Lung (tissue), 12 donors: Measurements from ENCODE around the gene ARF1. TPM values are rescaled to one million over a fixed set of nuclear protein-coding genes. Genes with fewer than 3 reads are reported as not detected.
A peak's percentile ranks its signal among the peaks of the same experiment; 100 is the strongest.

Experiments
- ATAC-seq: fragments of 200-7000 bp; cut with Tn5 transposase; one replicate; pipeline ENCODE4 v1.9.1; 2020; ENCODE audit warnings: moderate number of reproducible peaks; ENCODE audit not compliant: insufficient read depth, low FRiP score
- DNase-seq, 3 donors: peaks; one replicate each; pipeline ENCODE4 v3.0.0-alpha.2; 2013 to 2017
- H3K27ac ChIP-seq, 2 donors: one replicate each; pipeline ENCODE4 v1.5.1; 2013; ENCODE audit warnings: mild to moderate bottlenecking in 2 of 2, moderate library complexity in 2 of 2, control low read depth in 1 of 2, inconsistent platforms in 1 of 2, low read depth in 1 of 2, low read length in 1 of 2
- H3K27me3 ChIP-seq, 3 donors: one replicate each; pipeline ENCODE4 v1.5.1; 2013; ENCODE audit warnings: low read length in 2 of 3; ENCODE audit not compliant: control insufficient read depth in 3 of 3, insufficient read depth in 3 of 3
- H3K36me3 ChIP-seq, 4 donors: one replicate each; pipeline ENCODE4 v1.5.1; 2013; ENCODE audit warnings: low read length in 4 of 4, mild to moderate bottlenecking in 1 of 4, moderate library complexity in 1 of 4; ENCODE audit not compliant: control insufficient read depth in 4 of 4, insufficient read depth in 4 of 4
- H3K4me1 ChIP-seq, 5 donors: one replicate each; pipeline ENCODE4 v1.5.1; 2013; ENCODE audit warnings: low read length in 5 of 5, mild to moderate bottlenecking in 2 of 5, moderate library complexity in 1 of 5; ENCODE audit not compliant: control insufficient read depth in 5 of 5, insufficient read depth in 5 of 5
- H3K4me3 ChIP-seq: one replicate; pipeline ENCODE4 v1.5.1; 2013; ENCODE audit warnings: mild to moderate bottlenecking, control low read depth, moderate library complexity
- H3K9ac ChIP-seq, 2 donors: one replicate each; pipeline ENCODE4 v1.5.1; 2013; ENCODE audit warnings: low read length in 2 of 2, control low read depth in 1 of 2; ENCODE audit not compliant: insufficient read depth in 1 of 2
- H3K9me3 ChIP-seq, 4 donors: one replicate each; pipeline ENCODE4 v1.5.1; 2013; ENCODE audit warnings: low read length in 3 of 4, mild to moderate bottlenecking in 1 of 4, moderate library complexity in 1 of 4; ENCODE audit not compliant: control insufficient read depth in 4 of 4, insufficient read depth in 3 of 4
- WGBS, 2 donors: extraction: QIAGEN DNeasy Blood & Tissue Kit; methylation state at CpG; one replicate each; pipeline ENCODE4 v1.1.7; 2013; 5-methylcytosine and 5-hydroxymethylcytosine counted together
- polyA plus RNA-seq, 2 donors: library from polyadenylated mRNA; stranded (reverse); fragments of 200-250 nt; gene quantifications; one replicate each; pipeline ENCODE4 v1.2.1, GENCODE V29; 2013
- total RNA-seq, 2 donors: library from RNA; depleted of rRNA in 1 of 2; stranded (reverse); fragments of >200 nt in 1 of 2; gene quantifications; one replicate each; pipeline ENCODE4 v1.2.1, GENCODE V29; 2014 to 2021
- TF ChIP-seq, protein P1 (sequence below): IDR thresholded peaks from 2 replicates; pipeline ENCODE4 v1.5.1; 2012; ENCODE audit warnings: mild to moderate bottlenecking; ENCODE audit errors: control extremely low read depth, extremely low read depth
- donor health status: control.
- donor health status: control.
- donor health status: Bipolar disorder and iron deficiency.
- donor health status: healthy.
- donor health status: DM: yes; HTN: yes; CAD: no.

Gene ARF1
- total and polyA plus RNA-seq, 4 donors, result 226 to 713 (median 439) TPM

DNA sequence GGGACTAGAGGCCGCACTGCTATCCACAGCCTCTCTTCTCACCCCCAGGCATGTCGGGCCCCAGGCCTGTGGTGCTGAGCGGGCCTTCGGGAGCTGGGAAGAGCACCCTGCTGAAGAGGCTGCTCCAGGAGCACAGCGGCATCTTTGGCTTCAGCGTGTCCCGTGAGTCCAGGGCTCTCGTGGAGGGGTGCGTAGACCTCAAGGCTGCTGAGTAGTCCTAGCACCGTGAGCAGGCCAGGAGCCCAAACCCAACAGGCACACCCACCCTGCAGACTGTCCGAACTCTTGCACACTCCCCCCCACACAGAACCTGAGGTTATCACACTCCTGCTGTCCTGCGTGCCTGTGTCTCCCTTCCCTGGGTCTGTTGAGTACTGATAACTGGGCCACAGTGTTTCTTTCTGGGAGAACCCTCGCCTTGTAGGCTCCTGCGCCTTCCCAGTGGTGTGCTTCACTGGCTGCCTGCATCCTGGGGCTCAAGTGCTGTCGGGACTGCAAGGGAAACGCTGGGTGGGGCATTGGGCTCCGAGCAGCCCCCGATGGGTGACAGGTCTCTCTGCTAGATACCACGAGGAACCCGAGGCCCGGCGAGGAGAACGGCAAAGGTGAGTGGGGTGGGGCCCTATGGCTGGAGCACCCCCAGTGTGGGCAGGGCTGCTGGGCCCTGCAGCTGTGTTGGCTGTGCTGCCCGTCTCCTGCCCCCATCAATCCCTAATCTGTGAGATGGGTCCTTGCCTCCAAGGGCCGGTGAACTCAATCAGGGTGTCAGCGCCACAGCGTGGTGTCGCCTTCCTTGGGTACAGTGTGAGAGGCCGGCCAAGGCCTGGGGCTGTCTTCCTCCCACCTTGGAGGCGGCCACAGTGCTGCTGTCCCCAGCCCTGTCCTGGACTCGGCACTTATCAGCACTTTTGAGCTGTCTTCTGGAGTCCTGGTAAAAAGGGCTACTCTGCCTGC, 63.2 kb downstream of the ARF1 start:
- Histone ChIP-seq H3K36me3 (peaks cover 0 to 56% (median 1%) of the 10 kb centered on the region in 4 donors), H3K27me3 (no peaks in the 10 kb centered on the region), H3K27ac (peak overlapping the region in 1 of 2 donors; percentile 4), H3K9ac (no peak overlapping the region), H3K9me3 (no peaks in the 10 kb centered on the region), H3K4me1 (peaks cover 0 to 56% (median 25%) of the 10 kb centered on the region in 5 donors), H3K4me3 (no peak overlapping the region)
- no peak for ATAC-seq
- TF ChIP-seq, protein P1, sequence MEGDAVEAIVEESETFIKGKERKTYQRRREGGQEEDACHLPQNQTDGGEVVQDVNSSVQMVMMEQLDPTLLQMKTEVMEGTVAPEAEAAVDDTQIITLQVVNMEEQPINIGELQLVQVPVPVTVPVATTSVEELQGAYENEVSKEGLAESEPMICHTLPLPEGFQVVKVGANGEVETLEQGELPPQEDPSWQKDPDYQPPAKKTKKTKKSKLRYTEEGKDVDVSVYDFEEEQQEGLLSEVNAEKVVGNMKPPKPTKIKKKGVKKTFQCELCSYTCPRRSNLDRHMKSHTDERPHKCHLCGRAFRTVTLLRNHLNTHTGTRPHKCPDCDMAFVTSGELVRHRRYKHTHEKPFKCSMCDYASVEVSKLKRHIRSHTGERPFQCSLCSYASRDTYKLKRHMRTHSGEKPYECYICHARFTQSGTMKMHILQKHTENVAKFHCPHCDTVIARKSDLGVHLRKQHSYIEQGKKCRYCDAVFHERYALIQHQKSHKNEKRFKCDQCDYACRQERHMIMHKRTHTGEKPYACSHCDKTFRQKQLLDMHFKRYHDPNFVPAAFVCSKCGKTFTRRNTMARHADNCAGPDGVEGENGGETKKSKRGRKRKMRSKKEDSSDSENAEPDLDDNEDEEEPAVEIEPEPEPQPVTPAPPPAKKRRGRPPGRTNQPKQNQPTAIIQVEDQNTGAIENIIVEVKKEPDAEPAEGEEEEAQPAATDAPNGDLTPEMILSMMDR, result no peak
- DNase-seq, result no peak
- 89 to 94% methylated on average over 27 to 31 of the region's 31 CpGs for WGBS, 2 donors

DNA sequence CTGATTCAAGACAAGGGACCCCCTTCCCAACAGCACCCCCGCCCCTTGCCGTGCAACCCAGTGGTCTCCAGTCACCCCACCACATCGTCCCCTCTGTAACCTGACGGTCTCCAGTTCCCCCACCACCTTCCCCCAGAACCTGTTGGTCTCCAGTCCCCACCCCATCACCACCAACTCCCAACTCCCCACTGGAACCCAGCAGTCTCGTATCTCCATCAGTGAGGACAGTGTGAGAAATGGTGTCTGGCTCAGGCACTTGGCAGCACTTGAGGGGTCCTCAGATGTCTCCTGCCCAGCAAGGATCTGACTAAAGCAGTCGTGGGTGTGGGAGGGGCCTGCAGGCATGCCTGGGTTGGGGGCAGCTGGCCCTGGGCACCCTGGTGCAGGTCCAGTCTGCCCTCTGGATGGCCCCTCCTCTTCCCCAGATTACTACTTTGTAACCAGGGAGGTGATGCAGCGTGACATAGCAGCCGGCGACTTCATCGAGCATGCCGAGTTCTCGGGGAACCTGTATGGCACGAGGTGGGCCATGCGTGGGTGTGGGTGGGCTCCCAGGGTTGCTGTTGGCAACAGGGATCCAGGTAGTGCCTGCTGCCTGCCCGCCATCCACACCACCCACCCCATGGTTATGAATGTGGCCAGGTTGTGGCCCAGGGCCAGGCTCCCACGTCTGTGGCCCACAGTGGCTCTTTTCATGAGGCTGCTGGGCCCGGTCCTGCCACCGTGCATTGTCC, 64.1 kb downstream of the ARF1 start:
- H3K36me3 ChIP-seq, result peaks cover 0 to 58% (median 1%) of the 10 kb centered on the region in 4 donors
- DNase-seq (no peak), ATAC-seq (no peak)
- 90 to 93% methylated on average over 18 of the region's 18 CpGs for WGBS, 2 donors
- no peak overlapping the region for H3K4me3 ChIP-seq
- peaks cover 8 to 61% (median 34%) of the 10 kb centered on the region in 5 donors for H3K4me1 ChIP-seq
- no peak overlapping the region for H3K27ac ChIP-seq
- H3K9me3 ChIP-seq, result no peaks in the 10 kb centered on the region
- TF ChIP-seq, protein P1, result no peak
- no peaks in the 10 kb centered on the region for H3K27me3 ChIP-seq
- H3K9ac ChIP-seq, result no peak overlapping the region

DNA sequence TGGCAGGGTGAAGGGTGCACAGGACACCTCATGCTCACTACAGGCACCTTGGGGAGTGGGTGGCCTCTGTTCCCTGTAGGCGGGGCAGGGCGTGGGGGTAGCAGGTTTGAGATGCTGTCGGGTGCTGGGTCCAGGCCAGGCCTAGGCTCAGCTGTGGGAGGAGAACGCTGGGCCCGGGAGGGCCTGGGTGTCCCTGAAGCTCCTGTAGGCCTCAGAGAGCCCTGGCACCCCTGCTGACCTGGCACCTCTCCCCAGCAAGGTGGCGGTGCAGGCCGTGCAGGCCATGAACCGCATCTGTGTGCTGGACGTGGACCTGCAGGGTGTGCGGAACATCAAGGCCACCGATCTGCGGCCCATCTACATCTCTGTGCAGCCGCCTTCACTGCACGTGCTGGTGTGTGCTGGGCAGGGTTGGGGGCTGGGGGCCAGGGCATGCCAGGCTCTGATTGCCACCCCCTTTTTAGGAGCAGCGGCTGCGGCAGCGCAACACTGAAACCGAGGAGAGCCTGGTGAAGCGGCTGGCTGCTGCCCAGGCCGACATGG, 64.7 kb downstream of the ARF1 start:
- H3K4me1 ChIP-seq, result peaks cover 8 to 55% (median 30%) of the 10 kb centered on the region in 5 donors
- no peak overlapping the region for H3K4me3 ChIP-seq
- ATAC-seq (no peak), DNase-seq (no peak)
- peak overlapping the region in 1 of 2 donors; percentile 22 for H3K27ac ChIP-seq
- H3K27me3 ChIP-seq, result no peaks in the 10 kb centered on the region
- H3K9me3 ChIP-seq, result no peaks in the 10 kb centered on the region
- 92 to 96% methylated on average over 19 to 20 of the region's 20 CpGs for WGBS, 2 donors
- no peak overlapping the region for H3K9ac ChIP-seq
- peaks cover 0 to 55% (median 1%) of the 10 kb centered on the region in 4 donors for H3K36me3 ChIP-seq
- TF ChIP-seq, protein P1, result no peak
